ENCODE measurements around the gene DNHD1.

GRCh38 chr11:6569706-6570105 is 72.6 kb downstream of the DNHD1 start:
- TF ChIP-seq CTCF (IDR thresholded peaks at IDR 0.05): no peak
- no peak for TF ChIP-seq POLR2AphosphoS5 (IDR thresholded peaks at IDR 0.05; ENCODE audit: insufficient read depth in 1 of 2, low read depth in 1 of 2)
- no peak for TF ChIP-seq POLR2A (IDR thresholded peaks at IDR 0.05)

Data from vagina (tissue), 2 donors.